ENCODE data around the gene PTPN6.

The PTPN6 gene

GRCh38 chr12:6938353-6939190 is 12.6 kb upstream of the PTPN6 start:
- H3K36me3 ChIP-seq (ENCODE audit: insufficient read depth, low read length) = peaks cover 22% of the 10 kb centered on the region; the same call in 1 of the 2 replicates

GRCh38 chr12:6939191-6939540 is 12.0 kb upstream of the PTPN6 start:
- Histone ChIP-seq H2AFZ (ENCODE audit: low read length) (no peak overlapping the region), H3K4me2 (ENCODE audit: low read depth, low read length, poor library complexity, severe bottlenecking) (no peak overlapping the region), H3K79me2 (ENCODE audit: insufficient read depth, low read length) (peaks cover 22% of the 10 kb centered on the region), H3K4me3 (ENCODE audit: low read length, poor library complexity, severe bottlenecking) (no peak overlapping the region), H3K9ac (ENCODE audit: low read depth, low read length, poor library complexity, severe bottlenecking) (no peak overlapping the region), H3F3A (ENCODE audit: low read depth) (peaks cover 15% of the 10 kb centered on the region), H3K36me3 (ENCODE audit: insufficient read depth, low read length) (peaks cover 16% of the 10 kb centered on the region; the same call in 1 of the 2 replicates), H3K27me3 (ENCODE audit: insufficient read depth, low read length, poor library complexity, severe bottlenecking) (no peaks in the 10 kb centered on the region), H3K9me3 (ENCODE audit: insufficient read depth, low read depth, low read length) (no peaks in the 10 kb centered on the region), H3K9me2 (replicated peaks; ENCODE audit: low read depth, low read length) (no peaks in the 10 kb centered on the region), H4K20me1 (ENCODE audit: insufficient read depth, low read length, poor library complexity, severe bottlenecking) (peaks cover 4% of the 10 kb centered on the region), H3K4me1 (ENCODE audit: insufficient read depth, low read length, poor library complexity, severe bottlenecking) (peaks cover 22% of the 10 kb centered on the region)
- TF ChIP-seq EZH2phosphoT487 (IDR thresholded peaks at IDR 0.05; ENCODE audit: borderline replicate concordance) (no peak), CTCF (conservative IDR thresholded peaks at IDR 0.05; ENCODE audit: low read length) (no peak)

More at GRCh38 chr12:6938353-6939190, 12.6 kb upstream of the PTPN6 start:
- no peaks in the 10 kb centered on the region for H3K9me2 ChIP-seq (replicated peaks; ENCODE audit: low read depth, low read length)
- peaks cover 13% of the 10 kb centered on the region; the same call in 1 of the 2 replicates for H3F3A ChIP-seq (ENCODE audit: low read depth)
- H4K20me1 ChIP-seq (ENCODE audit: insufficient read depth, low read length, poor library complexity, severe bottlenecking) = peaks cover 4% of the 10 kb centered on the region
- no peaks in the 10 kb centered on the region for H3K9me3 ChIP-seq (ENCODE audit: insufficient read depth, low read depth, low read length)
- no peaks in the 10 kb centered on the region for H3K27me3 ChIP-seq (ENCODE audit: insufficient read depth, low read length, poor library complexity, severe bottlenecking)
- no peak; the same call in 1 of the 2 replicates for TF ChIP-seq CTCF (conservative IDR thresholded peaks at IDR 0.05; ENCODE audit: low read length)
- H3K79me2 ChIP-seq (ENCODE audit: insufficient read depth, low read length) = peaks cover 27% of the 10 kb centered on the region
- H3K9ac ChIP-seq (ENCODE audit: low read depth, low read length, poor library complexity, severe bottlenecking) = peak overlapping the region; percentile 96
- H3K4me3 ChIP-seq (ENCODE audit: low read length, poor library complexity, severe bottlenecking) = peak overlapping the region; percentile 94
- peak overlapping the region; percentile 84 for H3K4me2 ChIP-seq (ENCODE audit: low read depth, low read length, poor library complexity, severe bottlenecking)
- H2AFZ ChIP-seq (ENCODE audit: low read length) = no peak overlapping the region
- peaks cover 22% of the 10 kb centered on the region for H3K4me1 ChIP-seq (ENCODE audit: insufficient read depth, low read length, poor library complexity, severe bottlenecking)

GRCh38 chr12:6941267-6941666 is 9.9 kb upstream of the PTPN6 start:
- no peak for TF ChIP-seq CTCF (conservative IDR thresholded peaks at IDR 0.05; ENCODE audit: low read length)
- TF ChIP-seq EZH2phosphoT487 (IDR thresholded peaks at IDR 0.05; ENCODE audit: borderline replicate concordance) = no peak
- Histone ChIP-seq H4K20me1 (ENCODE audit: insufficient read depth, low read length, poor library complexity, severe bottlenecking) (peaks cover 10% of the 10 kb centered on the region), H3K9me3 (ENCODE audit: insufficient read depth, low read depth, low read length) (no peaks in the 10 kb centered on the region), H3K4me1 (ENCODE audit: insufficient read depth, low read length, poor library complexity, severe bottlenecking) (peaks cover 39% of the 10 kb centered on the region), H3K4me2 (ENCODE audit: low read depth, low read length, poor library complexity, severe bottlenecking) (no peak overlapping the region), H3K9me2 (replicated peaks; ENCODE audit: low read depth, low read length) (no peaks in the 10 kb centered on the region), H3K9ac (ENCODE audit: low read depth, low read length, poor library complexity, severe bottlenecking) (no peak overlapping the region), H3K27me3 (ENCODE audit: insufficient read depth, low read length, poor library complexity, severe bottlenecking) (no peaks in the 10 kb centered on the region), H3F3A (ENCODE audit: low read depth) (peaks cover 12% of the 10 kb centered on the region), H2AFZ (ENCODE audit: low read length) (no peak overlapping the region), H3K79me2 (ENCODE audit: insufficient read depth, low read length) (peaks cover 29% of the 10 kb centered on the region), H3K4me3 (ENCODE audit: low read length, poor library complexity, severe bottlenecking) (no peak overlapping the region), H3K36me3 (ENCODE audit: insufficient read depth, low read length) (no peaks in the 10 kb centered on the region)

Data from Loucy (cell line).